H1 (cell line): ENCODE results near the gene DIAPH2. TPM values are rescaled to one million over a fixed set of nuclear protein-coding genes. Genes with fewer than 3 reads are reported as not detected.

Experiments used
- CTCF ChIA-PET: fragments of 300-600 bp; sonication (Branson Sonifier 250); formaldehyde crosslinking; loops from one replicate; lab custom pipeline; 2021; ENCODE audit not compliant: partially characterized antibody; lab: Charles Lee
- POLR2A ChIA-PET: fragments of 300-600 bp; sonication (Branson Sonifier 250); formaldehyde crosslinking; loops from one replicate; lab custom pipeline; 2021; ENCODE audit warnings: inconsistent platforms; ENCODE audit not compliant: partially characterized antibody; lab: Charles Lee
- DNase-seq, 2 experiments: peaks; one replicate each; pipeline versions ENCODE4 v3.0.0 to v3.0.0-alpha.2; 2010 to 2022; ENCODE audit warnings: low spot score in 2 of 2, low read depth in 1 of 2, mixed read lengths in 1 of 2
- FAIRE-seq: peaks from 2 replicates; lab custom pipeline; 2011; peaks lifted over from hg19 to GRCh38; lab: Jason Lieb, UNC
- H2AFZ ChIP-seq: 2 replicates; pipeline ENCODE4 v1.8.1; 2012; ENCODE audit warnings: low read length, inconsistent platforms
- H2AK5ac ChIP-seq: 2 replicates; pipeline ENCODE4 v1.6.1; 2013; ENCODE audit warnings: low read depth, low read length
- H2BK120ac ChIP-seq: replicated peaks from 2 replicates; pipeline ENCODE3; 2013; ENCODE audit warnings: low read depth, low read length, inconsistent platforms
- H2BK12ac ChIP-seq: 2 replicates; pipeline ENCODE4 v1.6.1; 2013; ENCODE audit warnings: low read depth, low read length
- H2BK15ac ChIP-seq: 2 replicates; pipeline ENCODE4 v1.6.1; 2013; ENCODE audit warnings: low read length
- H2BK20ac ChIP-seq: 2 replicates; pipeline ENCODE4 v1.6.1; 2013; ENCODE audit warnings: low read length
- H2BK5ac ChIP-seq: 2 replicates; pipeline ENCODE4 v1.6.1; 2013; ENCODE audit warnings: low read depth, low read length
- H3K14ac ChIP-seq: 2 replicates; pipeline ENCODE4 v1.6.1; 2013; ENCODE audit warnings: inconsistent platforms; ENCODE audit not compliant: insufficient read length
- H3K18ac ChIP-seq: 2 replicates; pipeline ENCODE4 v1.6.1; 2013; ENCODE audit warnings: low read length; ENCODE audit errors: extremely low read depth
- H3K23ac ChIP-seq: 2 replicates; pipeline ENCODE4 v1.6.1; 2013; ENCODE audit warnings: inconsistent platforms; ENCODE audit not compliant: insufficient read length
- H3K23me2 ChIP-seq: 2 replicates; pipeline ENCODE4 v1.6.1; 2013; ENCODE audit warnings: low read depth, low read length
- H3K27ac ChIP-seq: 2 replicates; pipeline ENCODE4 v1.6.1; 2011; ENCODE audit warnings: low read depth, low read length, inconsistent platforms
- H3K27me3 ChIP-seq, 4 experiments: replicated peaks in 1 of 4; 1 replicate in 1 of 4; 2 replicates in 3 of 4; pipeline versions ENCODE4 v1.6.1 to v1.8.1; 2011 to 2013; ENCODE audit warnings: low read length in 3 of 4, mild to moderate bottlenecking in 3 of 4, inconsistent platforms in 2 of 4, mixed read lengths in 2 of 4, moderate library complexity in 1 of 4; ENCODE audit not compliant: control insufficient read depth in 3 of 4, insufficient read depth in 3 of 4; ENCODE audit errors: extremely low read depth in 1 of 4
- H3K36me3 ChIP-seq, 4 experiments: 2 replicates each; pipeline versions ENCODE4 v1.6.1 to v1.8.1; 2011 to 2013; ENCODE audit warnings: mild to moderate bottlenecking in 4 of 4, low read length in 3 of 4, moderate library complexity in 2 of 4, control low read depth in 1 of 4, inconsistent platforms in 1 of 4; ENCODE audit not compliant: insufficient read depth in 4 of 4, control insufficient read depth in 2 of 4
- H3K4ac ChIP-seq: replicated peaks from 2 replicates; pipeline ENCODE3; 2013; ENCODE audit warnings: low read length, low read depth, mixed read lengths, inconsistent platforms; ENCODE audit not compliant: insufficient read length
- H3K4me1 ChIP-seq, 4 experiments: replicated peaks in 1 of 4; 1 replicate in 1 of 4; 2 replicates in 3 of 4; pipeline versions ENCODE4 v1.6.1 to v1.8.1; 2011 to 2013; ENCODE audit warnings: low read length in 3 of 4, inconsistent platforms in 2 of 4, mixed read lengths in 1 of 4; ENCODE audit not compliant: insufficient read depth in 4 of 4, control insufficient read depth in 3 of 4
- H3K4me2 ChIP-seq, 2 experiments: 2 replicates each; pipeline versions ENCODE4 v1.6.1 to v1.8.1; 2011 to 2013; ENCODE audit warnings: low read depth in 2 of 2, low read length in 2 of 2, control low read depth in 1 of 2, inconsistent platforms in 1 of 2, mild to moderate bottlenecking in 1 of 2; ENCODE audit not compliant: insufficient read depth in 1 of 2
- H3K4me3 ChIP-seq, 4 experiments: fragments of 200-600, 300-600 bp in 1 of 4; sonication (generic), shearing (Covaris generic), sonication (Bioruptor Twin) in 1 of 4; 2 replicates each; pipeline versions ENCODE4 v1.5.1 to v1.8.1; 2011 to 2016; ENCODE audit warnings: low read length in 4 of 4, low read depth in 3 of 4, control low read depth in 2 of 4, inconsistent platforms in 2 of 4, mild to moderate bottlenecking in 2 of 4, mixed read lengths in 1 of 4, moderate library complexity in 1 of 4; ENCODE audit not compliant: insufficient read depth in 2 of 4; ENCODE audit errors: extremely low read depth in 1 of 4
- H3K56ac ChIP-seq: replicated peaks from 2 replicates; pipeline ENCODE3; 2013; ENCODE audit warnings: low read depth, mild to moderate bottlenecking, mixed read lengths, low read length, inconsistent platforms; ENCODE audit not compliant: insufficient read length
- H3K79me1 ChIP-seq: 2 replicates; pipeline ENCODE4 v1.6.1; 2013; ENCODE audit warnings: low read depth, low read length, control low read depth
- H3K79me2 ChIP-seq, 2 experiments: 2 replicates each; pipeline versions ENCODE4 v1.6.1 to v1.8.1; 2012 to 2013; ENCODE audit warnings: low read length in 2 of 2, mild to moderate bottlenecking in 2 of 2, inconsistent platforms in 1 of 2; ENCODE audit not compliant: insufficient read depth in 2 of 2, control insufficient read depth in 1 of 2
- H3K9ac ChIP-seq, 4 experiments: replicated peaks in 1 of 4; 1 replicate in 1 of 4; 2 replicates in 3 of 4; pipeline versions ENCODE4 v1.6.1 to v1.8.1; 2011 to 2013; ENCODE audit warnings: low read depth in 3 of 4, low read length in 3 of 4, control low read depth in 2 of 4, mild to moderate bottlenecking in 2 of 4, moderate library complexity in 2 of 4, inconsistent platforms in 1 of 4; ENCODE audit errors: extremely low read depth in 1 of 4
- H3K9me3 ChIP-seq, 2 experiments: 2 replicates each; pipeline versions ENCODE4 v1.6.1 to v1.8.1; 2012 to 2013; ENCODE audit warnings: mild to moderate bottlenecking in 2 of 2, moderate library complexity in 2 of 2, control low read depth in 1 of 2, inconsistent platforms in 1 of 2, low read depth in 1 of 2, low read length in 1 of 2, mixed read lengths in 1 of 2; ENCODE audit not compliant: insufficient read depth in 2 of 2
- H4K20me1 ChIP-seq, 2 experiments: replicated peaks in 1 of 2; 2 replicates each; pipeline versions ENCODE3 to v1.8.1; 2011 to 2013; ENCODE audit warnings: inconsistent platforms in 2 of 2, low read length in 2 of 2, mild to moderate bottlenecking in 1 of 2; ENCODE audit not compliant: insufficient read depth in 2 of 2, control insufficient read depth in 1 of 2
- H4K5ac ChIP-seq: 2 replicates; pipeline ENCODE4 v1.6.1; 2013; ENCODE audit warnings: low read length, low read depth, mixed read lengths, inconsistent platforms; ENCODE audit not compliant: insufficient read length
- H4K8ac ChIP-seq: 2 replicates; pipeline ENCODE4 v1.8.0; 2013; ENCODE audit warnings: mild to moderate bottlenecking, moderate library complexity, low read length, inconsistent platforms; ENCODE audit not compliant: insufficient read depth; ENCODE audit errors: extremely low read depth
- H4K91ac ChIP-seq: replicated peaks from 2 replicates; pipeline ENCODE3; 2013; ENCODE audit warnings: low read length, mixed read lengths, inconsistent platforms; ENCODE audit not compliant: insufficient read length
- BACH1 ChIP-seq: IDR thresholded peaks from 2 replicates; pipeline ENCODE4 v1.6.1; 2012; ENCODE audit warnings: low read length, improper control_type of control experiment
- BRCA1 ChIP-seq: IDR thresholded peaks from 2 replicates; pipeline ENCODE4 v1.6.1; 2012; ENCODE audit warnings: low read depth, low read length, improper control_type of control experiment
- CHD2 ChIP-seq: IDR thresholded peaks from 2 replicates; pipeline ENCODE4 v1.6.1; 2012; ENCODE audit warnings: low read length, improper control_type of control experiment
- CTBP2 ChIP-seq: IDR thresholded peaks from 2 replicates; pipeline ENCODE4 v1.7.0; 2011; ENCODE audit warnings: borderline replicate concordance, mild to moderate bottlenecking, moderate library complexity, mixed read lengths, low read length; ENCODE audit not compliant: insufficient read depth, insufficient read length
- HDAC2 ChIP-seq, 2 experiments: fragments of 300-600 bp in 1 of 2; sonication (generic) in 1 of 2; IDR thresholded peaks; 2 replicates each; pipeline ENCODE4 v1.6.1; 2011 to 2012; ENCODE audit warnings: low read depth in 2 of 2, low read length in 2 of 2, mild to moderate bottlenecking in 2 of 2, moderate library complexity in 2 of 2, borderline replicate concordance in 1 of 2, inconsistent platforms in 1 of 2
- JUND ChIP-seq: IDR thresholded peaks from 2 replicates; pipeline ENCODE4 v1.6.1; 2011; ENCODE audit warnings: mild to moderate bottlenecking, improper control_type of control experiment, low read length
- KDM1A ChIP-seq: fragments of 200-600, 300-600 bp; sonication (generic); IDR thresholded peaks from 2 replicates; pipeline ENCODE4 v1.7.1; 2016; ENCODE audit warnings: mild to moderate bottlenecking, low read length, borderline replicate concordance
- PHF8 ChIP-seq: fragments of 200-600 bp; sonication (generic); conservative IDR thresholded peaks from 2 replicates; pipeline ENCODE4 v1.7.1; 2012; ENCODE audit warnings: low read depth, mild to moderate bottlenecking, inconsistent platforms, low read length, moderate library complexity
- RAD21 ChIP-seq, 2 experiments: IDR thresholded peaks in 1 of 2; conservative IDR thresholded peaks in 1 of 2; 2 replicates each; pipeline ENCODE4 v1.6.1; 2011; ENCODE audit warnings: low read depth in 2 of 2, low read length in 2 of 2, improper control_type of control experiment in 1 of 2, inconsistent platforms in 1 of 2, mild to moderate bottlenecking in 1 of 2, moderate library complexity in 1 of 2
- SIX5 ChIP-seq: IDR thresholded peaks from 2 replicates; pipeline ENCODE4 v1.6.1; 2011; ENCODE audit warnings: mild to moderate bottlenecking, low read depth, low read length
- SP4 ChIP-seq: IDR thresholded peaks from 2 replicates; pipeline ENCODE4 v1.6.1; 2012; ENCODE audit warnings: low read length, inconsistent platforms
- TCF12 ChIP-seq: IDR thresholded peaks from 2 replicates; pipeline ENCODE4 v1.6.1; 2011; ENCODE audit warnings: low read depth, mild to moderate bottlenecking, low read length
- WGBS, 2 experiments: shearing (Covaris generic) in 1 of 2; methylation state at CpG; one replicate each; pipeline versions ENCODE4 v1.1.6 to v1.1.7; 2013 to 2015; ENCODE audit warnings: low lambda C conversion rate in 2 of 2, mixed read lengths in 2 of 2, inconsistent platforms in 1 of 2, low coverage in 1 of 2, missing lambda C conversion rate in 1 of 2; ENCODE audit not compliant: insufficient replicate concordance in 2 of 2, insufficient coverage in 1 of 2, insufficient read length in 1 of 2; ENCODE audit errors: extremely low coverage in 1 of 2, missing lambda C conversion rate in 1 of 2; 5-methylcytosine and 5-hydroxymethylcytosine counted together
- polyA plus RNA-seq, 7 experiments: library from polyadenylated mRNA; depleted of rRNA in 3 of 7; stranded (reverse) in 5 of 7; unstranded in 2 of 7; fragments of >200 nt in 5 of 7; fragments of 200-250 nt in 2 of 7; gene quantifications; 1 replicate in 5 of 7; 2 replicates in 1 of 7; 4 replicates in 1 of 7; pipeline versions ENCODE4 v1.2.1 to v1.2.3, GENCODE V29; 2011 to 2013; ENCODE audit warnings: missing spikeins in 2 of 7, mixed read lengths in 2 of 7
- total RNA-seq: library from RNA; stranded (reverse); fragmentation: NEBNext Ultra II Directional; extraction: Animal tissue kit (Norgen Biotek cat#: 25700); gene quantifications from 2 replicates; pipeline ENCODE4 v1.2.1, GENCODE V29; 2021

DIAPH2 gene
- total and polyA plus RNA-seq, 2 of the 8 experiments (the other 6 are each of a cell fraction or from before 2014, with no cell fraction given) = 4.4 to 24.3 TPM

- H3K27ac ChIP-seq = no peak overlapping the region
- no peak for DNase-seq
These were observed 712.7 kb downstream of the DIAPH2 start for GRCh38 chrX:97397371-97397770.

More at GRCh38 chrX:97397371-97397770, 712.7 kb downstream of the DIAPH2 start:
- H3K36me3 ChIP-seq = peaks cover 0 to 20% (median 2%) of the 10 kb centered on the region in 4 experiments; a peak in 3 of 8 replicates
- POLR2A ChIA-PET = no interaction called here
- no peak overlapping the region for H3K23ac ChIP-seq
- H3K4me2 ChIP-seq = no peak overlapping the region
- no peak overlapping the region for H2BK5ac ChIP-seq
- no peaks in the 10 kb centered on the region for H3K9me3 ChIP-seq
- no peak for FAIRE-seq
- H3K14ac ChIP-seq = no peak overlapping the region
- no peak overlapping the region for H2BK12ac ChIP-seq
- no peaks in the 10 kb centered on the region for H4K20me1 ChIP-seq
- no peak overlapping the region for H2BK20ac ChIP-seq
- H3K27me3 ChIP-seq = no peaks in the 10 kb centered on the region
- H2AK5ac ChIP-seq = no peak overlapping the region
- H3K4me3 ChIP-seq = no peak overlapping the region
- H3K4ac ChIP-seq = no peak overlapping the region
- no peak overlapping the region for H3K56ac ChIP-seq
- H3K79me1 ChIP-seq = no peaks in the 10 kb centered on the region
- H4K8ac ChIP-seq = no peak overlapping the region
- H3K23me2 ChIP-seq = no peaks in the 10 kb centered on the region
- 90% methylated on average over 3 of the region's 3 CpGs; no CpG with 5 or more reads in 1 of the 2 experiments for WGBS, 2 experiments
- H3K79me2 ChIP-seq = peaks cover 0 to 4% of the 10 kb centered on the region in 2 experiments; a peak in 1 of 4 replicates
- H3K9ac ChIP-seq = no peak overlapping the region
- no peak overlapping the region for H4K5ac ChIP-seq
- no peak overlapping the region for H3K18ac ChIP-seq
- H2BK15ac ChIP-seq = no peak overlapping the region
- H3K4me1 ChIP-seq = peaks cover 0 to 2% (median 0%) of the 10 kb centered on the region in 4 experiments; a peak in 1 of 7 replicates
- no peak for TF ChIP-seq PHF8
- no peak for TF ChIP-seq CTBP2
- no peak for TF ChIP-seq SP4
- TF ChIP-seq BRCA1 = no peak
- no peak for TF ChIP-seq CHD2
- TF ChIP-seq BACH1 = no peak
- no peak for TF ChIP-seq JUND
- no peak for TF ChIP-seq KDM1A
- TF ChIP-seq RAD21 (IDR thresholded peaks at IDR 0.05 in 1 of 2, conservative IDR thresholded peaks at IDR 0.05 in 1 of 2; ENCODE audit: low read depth in 2 of 2, low read length in 2 of 2) = no peak
- TF ChIP-seq HDAC2 (IDR thresholded peaks at IDR 0.05; ENCODE audit: borderline replicate concordance in 1 of 2, low read depth in 2 of 2, low read length in 2 of 2) = no peak
- TF ChIP-seq SIX5 = no peak
- no peak for TF ChIP-seq TCF12
- CTCF ChIA-PET = no interaction called here
- no peak overlapping the region for H2BK120ac ChIP-seq
- H4K91ac ChIP-seq = no peak overlapping the region
- no peak overlapping the region for H2AFZ ChIP-seq
